BE2C (cell line): ENCODE data around the gene POTEB3. TPM values are rescaled to one million over a fixed set of nuclear protein-coding genes. Genes with fewer than 3 reads are reported as not detected.
"Not testable (repeated sequence)": the region's sequence is repeated elsewhere in the genome, so short reads cannot be mapped to it uniquely, and the experiment has no call there.

Experiments used
- DNase-seq: peaks from one replicate; pipeline ENCODE4 v3.0.0-alpha.2; 2020
- H3K27me3 ChIP-seq: fragments of 250-450 bp; sonication (Bioruptor Pico); 2 replicates; pipeline ENCODE4 v1.5.1; 2020; ENCODE audit warnings: mild to moderate bottlenecking
- H3K36me3 ChIP-seq: fragments of 250-450 bp; sonication (Bioruptor Pico); 2 replicates; pipeline ENCODE4 v1.5.1; 2020; ENCODE audit warnings: mild to moderate bottlenecking
- H3K4me1 ChIP-seq: fragments of 250-450 bp; sonication (Bioruptor Pico); 2 replicates; pipeline ENCODE4 v1.5.1; 2020
- H3K4me3 ChIP-seq: 2 replicates; pipeline ENCODE4 v1.5.1; 2011; ENCODE audit warnings: low read depth, low read length
- H3K9me3 ChIP-seq: fragments of 250-450 bp; sonication (Bioruptor Pico); 2 replicates; pipeline ENCODE4 v1.5.1; 2020
- polyA plus RNA-seq: library from polyadenylated mRNA; unstranded; fragments of >200 nt; gene quantifications from one replicate; pipeline ENCODE4 v1.2.1, GENCODE V29; 2012; ENCODE audit warnings: low read depth, missing spikeins; ENCODE audit not compliant: insufficient read length, insufficient read depth

Gene POTEB3
- polyA plus RNA-seq: not detected

GRCh38 chr15:21440399-21440798 is at the start of gene POTEB3:
POTEB3 (minus strand) TSS chr15:21440499; CDS start chr15:21440011, 488 bp downstream.
- not testable (repeated sequence) for H3K4me3 ChIP-seq, H3K36me3 ChIP-seq, H3K27me3 ChIP-seq, H3K4me1 ChIP-seq, H3K9me3 ChIP-seq, DNase-seq

GRCh38 chr15:21453683-21454082 is 13.4 kb upstream of the POTEB3 start:
- DNase-seq, H3K4me1 ChIP-seq, H3K4me3 ChIP-seq, H3K9me3 ChIP-seq, H3K27me3 ChIP-seq, H3K36me3 ChIP-seq: not testable (repeated sequence)

GRCh38 chr15:21451920-21452563 is 11.7 kb upstream of the POTEB3 start:
- not testable (repeated sequence) for H3K4me1 ChIP-seq, H3K4me3 ChIP-seq, H3K27me3 ChIP-seq, H3K9me3 ChIP-seq, DNase-seq, H3K36me3 ChIP-seq

- H3K4me1 ChIP-seq, DNase-seq, H3K36me3 ChIP-seq, H3K9me3 ChIP-seq, H3K27me3 ChIP-seq, H3K4me3 ChIP-seq: not testable (repeated sequence)
Measured at GRCh38 chr15:21451487-21451886, 11.2 kb upstream of the POTEB3 start.

GRCh38 chr15:21407366-21407765 is 32.9 kb downstream of the POTEB3 start:
- H3K4me3 ChIP-seq, DNase-seq, H3K9me3 ChIP-seq, H3K4me1 ChIP-seq, H3K27me3 ChIP-seq, H3K36me3 ChIP-seq: not testable (repeated sequence)

- H3K36me3 ChIP-seq, DNase-seq, H3K9me3 ChIP-seq, H3K4me1 ChIP-seq, H3K4me3 ChIP-seq, H3K27me3 ChIP-seq: not testable (repeated sequence)
Measured at GRCh38 chr15:21401531-21401930, 38.8 kb downstream of the POTEB3 start.

- H3K9me3 ChIP-seq, H3K4me3 ChIP-seq, DNase-seq, H3K27me3 ChIP-seq, H3K4me1 ChIP-seq, H3K36me3 ChIP-seq: not testable (repeated sequence)
Measured at GRCh38 chr15:21399111-21399510, 41.2 kb downstream of the POTEB3 start.

GRCh38 chr15:21398511-21398910 is 41.8 kb downstream of the POTEB3 start:
- H3K36me3 ChIP-seq, H3K4me1 ChIP-seq, H3K9me3 ChIP-seq: not testable (repeated sequence)

GRCh38 chr15:21397656-21398055 is 42.6 kb downstream of the POTEB3 start:
- DNase-seq: not testable (repeated sequence)

More at GRCh38 chr15:21398511-21398910, 41.8 kb downstream of the POTEB3 start:
- DNase-seq, H3K27me3 ChIP-seq, H3K4me3 ChIP-seq: not testable (repeated sequence)

GRCh38 chr15:21397186-21397585 is 43.1 kb downstream of the POTEB3 start:
- H3K4me3 ChIP-seq, H3K4me1 ChIP-seq, H3K36me3 ChIP-seq, H3K27me3 ChIP-seq, DNase-seq, H3K9me3 ChIP-seq: not testable (repeated sequence)

More at GRCh38 chr15:21397656-21398055, 42.6 kb downstream of the POTEB3 start:
- not testable (repeated sequence) for H3K9me3 ChIP-seq, H3K36me3 ChIP-seq, H3K4me3 ChIP-seq, H3K4me1 ChIP-seq, H3K27me3 ChIP-seq

- H3K27me3 ChIP-seq: not testable (repeated sequence)
Measured at GRCh38 chr15:21385961-21386360, 54.3 kb downstream of the POTEB3 start.

GRCh38 chr15:21383866-21384485 is 56.3 kb downstream of the POTEB3 start:
- not testable (repeated sequence) for H3K4me1 ChIP-seq, H3K36me3 ChIP-seq, H3K27me3 ChIP-seq, H3K4me3 ChIP-seq, H3K9me3 ChIP-seq, DNase-seq

More at GRCh38 chr15:21385961-21386360, 54.3 kb downstream of the POTEB3 start:
- not testable (repeated sequence) for H3K4me3 ChIP-seq, DNase-seq, H3K36me3 ChIP-seq, H3K9me3 ChIP-seq, H3K4me1 ChIP-seq

- H3K9me3 ChIP-seq, H3K4me3 ChIP-seq, H3K36me3 ChIP-seq, H3K4me1 ChIP-seq, DNase-seq, H3K27me3 ChIP-seq: not testable (repeated sequence)
Measured at GRCh38 chr15:21373682-21374081, 66.6 kb downstream of the POTEB3 start.

- H3K4me1 ChIP-seq, DNase-seq, H3K27me3 ChIP-seq, H3K4me3 ChIP-seq, H3K9me3 ChIP-seq, H3K36me3 ChIP-seq: not testable (repeated sequence)
Measured at GRCh38 chr15:21369177-21369576, 71.1 kb downstream of the POTEB3 start.

- not testable (repeated sequence) for H3K4me3 ChIP-seq, H3K36me3 ChIP-seq, H3K27me3 ChIP-seq, H3K4me1 ChIP-seq, DNase-seq, H3K9me3 ChIP-seq
Measured at GRCh38 chr15:21368625-21369024, 71.7 kb downstream of the POTEB3 start.
